Stomach (tissue), 9 donors: ENCODE measurements around the gene DNAJC12. TPM values are rescaled to one million over a fixed set of nuclear protein-coding genes. Genes with fewer than 3 reads are reported as not detected.

Experiments used
- DNase-seq, 2 donors: peaks; one replicate each; pipeline versions ENCODE4 v3.0.0 to v3.0.0-alpha.2; 2013 to 2019
- H3K27ac ChIP-seq, 5 donors: fragments of 200-600 bp in 4 of 5; sonication (generic) in 4 of 5; one replicate each; pipeline ENCODE4 v1.5.1; 2013 to 2019; ENCODE audit warnings: mild to moderate bottlenecking in 1 of 5, moderate library complexity in 1 of 5
- H3K27me3 ChIP-seq, 3 donors: fragments of 200-600 bp; sonication (generic); one replicate each; pipeline ENCODE4 v1.5.1; 2017 to 2019; ENCODE audit warnings: mixed run types in 1 of 3
- H3K36me3 ChIP-seq, 4 donors: fragments of 200-600 bp; sonication (generic); 1 replicate in 3 of 4; 2 replicates in 1 of 4; pipeline ENCODE4 v1.5.1; 2016 to 2019
- H3K4me1 ChIP-seq, 4 donors: fragments of 200-600 bp; sonication (generic); one replicate each; pipeline ENCODE4 v1.5.1; 2016 to 2019
- H3K4me3 ChIP-seq, 4 donors: fragments of 200-600 bp; sonication (generic) in 3 of 4; one replicate each; pipeline ENCODE4 v1.5.1; 2016 to 2019; ENCODE audit warnings: mild to moderate bottlenecking in 1 of 4
- H3K9me3 ChIP-seq, 4 donors: fragments of 200-600 bp; sonication (generic); one replicate each; pipeline ENCODE4 v1.5.1; 2016 to 2019
- EP300 ChIP-seq: sonication (generic); formaldehyde crosslinking; IDR thresholded peaks from one replicate; pipeline ENCODE4 v1.6.1; 2017; ENCODE audit warnings: antibody characterized with exemption
- POLR2A ChIP-seq, 4 donors: fragments of 450-650 bp; IDR thresholded peaks; one replicate each; pipeline ENCODE4 v1.6.1; 2016; ENCODE audit warnings: antibody characterized with exemption in 4 of 4, control low read depth in 2 of 4, mild to moderate bottlenecking in 1 of 4, moderate library complexity in 1 of 4
- POLR2AphosphoS5 ChIP-seq, 3 donors: sonication (generic); formaldehyde crosslinking; IDR thresholded peaks; one replicate each; pipeline ENCODE4 v1.6.1; 2016; ENCODE audit warnings: antibody characterized with exemption in 3 of 3
- WGBS, 5 donors: extraction: QIAGEN DNeasy Blood & Tissue Kit in 3 of 5; methylation state at CpG; one replicate each; pipeline versions ENCODE4 v1.1.5 to v1.1.7; 2013 to 2018; 5-methylcytosine and 5-hydroxymethylcytosine counted together
- intact Hi-C: fragments of 100-400 bp; cut with DNase I; formaldehyde crosslinking; loops from one replicate; pipeline ENCODE4 v1.15.1; 2023; ENCODE audit warnings: low total_unique reads
- polyA plus RNA-seq, 3 donors: library from polyadenylated mRNA; stranded (reverse); fragments of 200-250 nt; gene quantifications; one replicate each; pipeline ENCODE4 v1.2.3, GENCODE V29; 2013
- total RNA-seq, 5 donors: library from RNA; depleted of rRNA; stranded (reverse); fragments of >200 nt; gene quantifications; one replicate each; pipeline versions ENCODE4 v1.1.0 to v1.2.3, GENCODE V29; 2014 to 2016
- TF ChIP-seq, protein P1 (sequence below), 7 experiments: fragments of 450-650 bp in 4 of 7; fragments of 200-600 bp in 3 of 7; sonication (generic) in 3 of 7; IDR thresholded peaks; one replicate each; pipeline ENCODE4 v1.5.1; 2016 to 2019; ENCODE audit warnings: antibody characterized with exemption in 7 of 7, control low read depth in 2 of 7, mild to moderate bottlenecking in 1 of 7
- donor health status: healthy with polysubstance abuse.
- donor health status: Bipolar disorder and iron deficiency.
- donor health status: healthy.

The DNAJC12 gene
- total and polyA plus RNA-seq, 8 donors, result 0.43 to 12.5 (median 4.3) TPM; not detected in 2

DNA sequence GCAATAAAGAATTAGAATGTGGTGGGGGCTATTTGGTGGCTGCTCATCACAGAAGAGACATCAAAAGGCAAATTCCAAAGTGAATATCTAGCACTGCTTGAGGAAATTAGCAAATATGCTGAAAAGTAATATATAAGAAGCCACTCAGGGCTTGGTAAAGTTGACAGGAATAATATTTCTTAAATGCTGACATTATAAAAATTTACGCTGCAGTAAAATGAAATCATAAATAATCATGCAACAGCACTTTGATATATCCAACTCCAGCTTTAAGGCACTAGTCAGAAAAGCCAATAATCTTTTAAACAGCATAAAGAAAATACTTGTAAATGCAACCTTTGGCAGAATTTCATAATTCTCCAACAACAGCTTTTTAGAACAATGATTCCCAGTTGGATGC, 36.9 kb downstream of the DNAJC12 start:
- Histone ChIP-seq H3K9me3 (no peaks in the 10 kb centered on the region), H3K27ac (no peak overlapping the region), H3K27me3 (no peaks in the 10 kb centered on the region), H3K4me1 (no peaks in the 10 kb centered on the region), H3K36me3 (no peaks in the 10 kb centered on the region), H3K4me3 (no peak overlapping the region)
- intact Hi-C loops, result no loop called here
- TF ChIP-seq, protein P1, sequence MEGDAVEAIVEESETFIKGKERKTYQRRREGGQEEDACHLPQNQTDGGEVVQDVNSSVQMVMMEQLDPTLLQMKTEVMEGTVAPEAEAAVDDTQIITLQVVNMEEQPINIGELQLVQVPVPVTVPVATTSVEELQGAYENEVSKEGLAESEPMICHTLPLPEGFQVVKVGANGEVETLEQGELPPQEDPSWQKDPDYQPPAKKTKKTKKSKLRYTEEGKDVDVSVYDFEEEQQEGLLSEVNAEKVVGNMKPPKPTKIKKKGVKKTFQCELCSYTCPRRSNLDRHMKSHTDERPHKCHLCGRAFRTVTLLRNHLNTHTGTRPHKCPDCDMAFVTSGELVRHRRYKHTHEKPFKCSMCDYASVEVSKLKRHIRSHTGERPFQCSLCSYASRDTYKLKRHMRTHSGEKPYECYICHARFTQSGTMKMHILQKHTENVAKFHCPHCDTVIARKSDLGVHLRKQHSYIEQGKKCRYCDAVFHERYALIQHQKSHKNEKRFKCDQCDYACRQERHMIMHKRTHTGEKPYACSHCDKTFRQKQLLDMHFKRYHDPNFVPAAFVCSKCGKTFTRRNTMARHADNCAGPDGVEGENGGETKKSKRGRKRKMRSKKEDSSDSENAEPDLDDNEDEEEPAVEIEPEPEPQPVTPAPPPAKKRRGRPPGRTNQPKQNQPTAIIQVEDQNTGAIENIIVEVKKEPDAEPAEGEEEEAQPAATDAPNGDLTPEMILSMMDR (IDR thresholded peaks at IDR 0.05), result no peak
- TF ChIP-seq POLR2AphosphoS5 (IDR thresholded peaks at IDR 0.05) (no peak), EP300 (no peak), POLR2A (IDR thresholded peaks at IDR 0.05) (no peak)
- no peak for DNase-seq
- WGBS, 5 donors, result 86 to 100% (median 96%) methylated on average over 1 of the region's 1 CpG

GRCh38 chr10:67794909-67795460, 43.0 kb downstream of the DNAJC12 start:
- Histone ChIP-seq H3K4me1 (no peaks in the 10 kb centered on the region), H3K36me3 (no peaks in the 10 kb centered on the region), H3K27me3 (no peaks in the 10 kb centered on the region), H3K9me3 (no peaks in the 10 kb centered on the region), H3K27ac (no peak overlapping the region), H3K4me3 (no peak overlapping the region)
- TF ChIP-seq EP300, result no peak
- TF ChIP-seq POLR2AphosphoS5 (IDR thresholded peaks at IDR 0.05), result no peak
- no peak for TF ChIP-seq POLR2A (IDR thresholded peaks at IDR 0.05)
- TF ChIP-seq, protein P1 (IDR thresholded peaks at IDR 0.05), result no peak
- intact Hi-C loops, result no loop called here
- DNase-seq, result no peak
- WGBS, 5 donors, result 76 to 90% (median 78%) methylated on average over 3 of the region's 3 CpGs

DNA sequence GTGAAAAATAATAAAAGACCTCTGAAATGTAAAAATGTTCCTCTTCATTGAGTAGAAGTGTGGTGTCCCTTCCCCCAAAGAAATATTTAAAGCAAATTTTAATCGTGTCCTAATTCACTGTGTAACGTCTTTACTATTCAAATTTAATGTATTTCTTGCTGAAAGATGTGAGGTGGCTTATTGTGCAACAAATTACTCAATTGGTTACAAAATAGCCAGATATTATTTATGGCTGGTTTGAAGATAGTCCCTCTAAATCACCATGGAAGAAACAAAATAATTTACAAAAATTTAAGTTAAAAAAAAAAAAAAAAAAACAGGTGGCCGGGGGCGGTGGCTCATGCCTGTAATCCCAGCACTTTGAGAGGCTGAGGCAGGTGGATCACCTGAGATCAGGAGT, 43.7 kb downstream of the DNAJC12 start:
- H3K27ac ChIP-seq, result no peak overlapping the region
- TF ChIP-seq EP300 (no peak), POLR2A (IDR thresholded peaks at IDR 0.05) (no peak), POLR2AphosphoS5 (IDR thresholded peaks at IDR 0.05) (no peak)
- TF ChIP-seq, protein P1 (IDR thresholded peaks at IDR 0.05), result no peak
- intact Hi-C loops, result no loop called here

GRCh38 chr10:67793313-67793712, 44.7 kb downstream of the DNAJC12 start:
- Histone ChIP-seq H3K4me3 (no peak overlapping the region), H3K27me3 (no peaks in the 10 kb centered on the region), H3K4me1 (no peaks in the 10 kb centered on the region), H3K36me3 (no peaks in the 10 kb centered on the region), H3K9me3 (no peaks in the 10 kb centered on the region), H3K27ac (no peak overlapping the region)
- TF ChIP-seq POLR2A (IDR thresholded peaks at IDR 0.05) (no peak), EP300 (no peak), POLR2AphosphoS5 (IDR thresholded peaks at IDR 0.05) (no peak)
- TF ChIP-seq, protein P1 (IDR thresholded peaks at IDR 0.05), result no peak
- DNase-seq, result no peak
- WGBS, 5 donors, result 22 to 28% (median 27%) methylated on average over 2 of the region's 2 CpGs
- intact Hi-C loops, result no loop called here

More for the DNA sequence above, 43.7 kb downstream of the DNAJC12 start:
- Histone ChIP-seq H3K27me3 (no peaks in the 10 kb centered on the region), H3K4me1 (no peaks in the 10 kb centered on the region), H3K4me3 (no peak overlapping the region), H3K9me3 (no peaks in the 10 kb centered on the region), H3K36me3 (no peaks in the 10 kb centered on the region)
- WGBS, 5 donors, result 84 to 94% (median 93%) methylated on average over 4 of the region's 4 CpGs
- no peak for DNase-seq
